Stimulated activated CD4-positive, alpha-beta T cell treated with anti-CD3 and anti-CD28 coated beads, Interleukin-4, amount 100 ng/mL, for 48 hours (primary cell): ENCODE results near the gene BLOC1S6.

Experiments
- DNase-seq, 2 donors: peaks; one replicate each; pipeline ENCODE4 v3.0.0-alpha.2; 2020; ENCODE audit warnings: low read depth in 2 of 2

BLOC1S6 gene

GRCh38 chr15:45588219-45588875 lies 1.2 kb downstream of the BLOC1S6 start:
- DNase-seq: no peak

DNA sequence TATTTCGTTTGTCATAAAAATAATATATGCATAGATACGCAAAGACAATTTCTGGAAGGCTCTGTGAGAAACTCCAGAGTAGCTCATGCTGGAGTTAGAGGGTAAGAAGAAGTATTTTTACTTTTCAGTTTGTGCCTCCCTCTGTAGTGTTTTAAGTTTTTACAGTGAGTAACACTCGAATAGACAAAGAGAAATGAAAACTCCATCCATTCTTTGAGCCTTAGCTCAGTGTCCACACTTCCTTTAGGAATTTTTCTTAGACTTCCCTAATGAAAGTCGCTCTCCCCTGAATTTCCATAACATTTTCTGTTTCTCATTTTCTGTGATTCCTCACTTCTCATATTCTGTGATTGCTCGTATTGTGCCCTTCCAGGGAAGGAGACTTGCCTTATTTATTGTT lies 2.1 kb downstream of the BLOC1S6 start:
- no peak for DNase-seq

- DNase-seq: no peak
Measured at GRCh38 chr15:45594319-45594718, 7.1 kb downstream of the BLOC1S6 start.

DNA sequence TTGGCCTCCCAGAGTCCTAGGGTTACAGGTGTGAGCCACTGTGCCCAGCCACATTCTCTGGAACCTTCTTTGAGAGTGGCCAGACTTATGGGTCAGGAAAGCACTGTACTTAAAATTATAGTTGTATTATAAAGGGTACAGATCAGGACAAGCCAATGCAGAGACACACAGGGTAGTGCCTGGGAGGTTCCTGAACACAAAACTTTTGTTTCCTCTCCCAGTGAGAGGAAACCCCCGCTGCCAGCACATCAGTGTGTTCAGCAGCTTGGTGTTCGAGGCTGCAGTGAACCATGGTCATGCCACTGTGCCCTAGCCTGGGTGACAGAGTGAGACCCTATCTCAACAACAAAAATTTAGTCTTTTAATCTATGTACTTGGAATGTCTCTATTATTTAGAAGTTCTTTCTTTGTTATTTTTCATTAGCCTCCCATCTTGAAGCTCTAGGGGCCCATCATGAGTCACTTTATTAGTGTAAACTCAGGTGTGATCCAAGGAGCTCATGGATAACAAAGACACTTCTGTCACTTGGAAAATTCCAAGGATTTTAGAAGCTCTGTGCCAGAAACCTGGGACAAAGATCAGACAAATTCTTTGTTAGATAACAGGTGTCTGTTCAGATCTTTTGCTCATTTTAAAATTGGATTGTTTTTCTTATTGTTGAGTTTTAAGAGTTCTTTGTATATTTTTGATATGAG lies 7.8 kb downstream of the BLOC1S6 start:
- DNase-seq: no peak

DNA sequence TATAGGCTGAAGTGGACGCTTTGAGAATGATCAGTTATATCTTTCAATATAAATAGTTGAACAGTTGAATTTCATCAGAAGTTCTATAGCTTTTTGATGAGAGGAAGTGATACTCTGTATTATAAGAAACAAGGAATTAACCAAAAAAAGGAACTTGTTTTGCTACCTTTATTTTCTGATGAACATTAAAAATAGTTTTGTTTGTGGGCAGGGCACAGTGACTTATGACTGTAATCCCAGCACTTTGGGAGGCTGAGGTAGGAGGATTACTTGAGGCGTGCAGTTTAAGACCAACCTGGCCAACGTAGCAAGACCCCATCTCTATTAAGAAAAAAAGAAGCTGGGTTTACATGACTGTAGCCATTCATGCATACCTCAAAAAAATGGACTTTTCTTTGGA lies 16.7 kb downstream of the BLOC1S6 start:
- DNase-seq: no peak

DNA sequence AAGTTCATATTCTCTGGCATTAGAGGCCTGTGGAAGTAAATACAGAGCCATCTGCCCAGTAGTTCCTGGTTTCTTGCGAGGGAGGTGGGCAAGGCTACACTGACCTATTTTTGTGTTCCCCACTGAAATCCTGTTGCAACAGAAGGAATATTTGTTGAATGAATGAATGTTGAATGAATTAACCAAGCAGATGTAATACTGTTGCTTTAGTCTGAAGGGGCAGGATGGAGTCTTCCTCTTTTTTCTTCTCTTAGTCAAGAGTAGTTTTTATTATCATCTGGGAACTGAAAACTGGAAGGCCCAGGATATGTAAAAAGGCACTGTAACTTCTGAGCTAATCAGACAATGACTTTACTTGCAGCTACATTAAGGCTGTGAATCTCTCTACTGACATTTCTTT lies 17.1 kb downstream of the BLOC1S6 start:
- no peak for DNase-seq

- DNase-seq: no peak
Measured at GRCh38 chr15:45606413-45606812, 19.2 kb downstream of the BLOC1S6 start.

DNA sequence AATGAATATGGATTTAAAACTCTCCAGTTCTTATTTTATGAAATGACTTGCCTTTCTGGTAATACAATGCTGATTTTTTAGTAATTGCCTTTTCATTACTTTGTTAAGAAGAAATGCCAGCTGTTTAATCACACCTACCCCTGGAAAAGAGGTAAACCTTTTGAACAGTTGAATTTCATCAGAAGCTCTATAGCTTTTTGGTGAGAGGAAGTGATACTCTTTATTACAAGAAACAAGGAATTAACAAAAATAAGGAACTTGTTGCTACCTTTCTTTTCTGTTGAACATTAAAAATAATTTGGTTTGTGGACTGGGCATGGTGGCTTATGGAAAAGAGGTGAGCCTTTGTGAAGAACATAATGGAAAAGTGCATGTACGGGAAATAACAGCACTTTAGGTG lies 19.7 kb downstream of the BLOC1S6 start:
- DNase-seq: no peak

GRCh38 chr15:45611305-45611704 lies 24.1 kb downstream of the BLOC1S6 start:
- DNase-seq: no peak

- no peak for DNase-seq
Measured at GRCh38 chr15:45612790-45613415, 25.7 kb downstream of the BLOC1S6 start.

DNA sequence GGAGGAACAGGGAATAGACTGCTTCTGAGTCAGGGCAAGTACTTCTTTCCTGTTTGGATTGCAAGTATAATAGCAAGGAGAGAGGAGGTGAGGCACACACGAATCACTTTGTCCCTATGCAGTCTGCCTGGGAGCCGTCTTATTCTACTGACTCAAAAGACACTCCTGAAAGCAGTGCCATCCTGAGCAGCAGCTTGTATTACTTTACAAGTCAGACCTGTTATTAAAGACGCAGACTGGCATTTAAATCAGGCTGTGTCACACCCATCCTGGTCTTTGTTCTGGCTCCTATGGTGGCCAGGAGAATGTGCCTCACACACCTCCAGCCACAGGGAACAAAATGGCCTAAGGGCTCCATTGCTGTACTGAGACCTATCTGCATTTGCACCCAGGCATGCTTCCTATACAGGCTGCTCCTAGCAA lies 29.7 kb downstream of the BLOC1S6 start:
- DNase-seq: no peak

- DNase-seq: no peak
Measured at GRCh38 chr15:45618813-45619212, 31.6 kb downstream of the BLOC1S6 start.

GRCh38 chr15:45628136-45628535 lies 41.0 kb downstream of the BLOC1S6 start:
- DNase-seq: no peak

DNA sequence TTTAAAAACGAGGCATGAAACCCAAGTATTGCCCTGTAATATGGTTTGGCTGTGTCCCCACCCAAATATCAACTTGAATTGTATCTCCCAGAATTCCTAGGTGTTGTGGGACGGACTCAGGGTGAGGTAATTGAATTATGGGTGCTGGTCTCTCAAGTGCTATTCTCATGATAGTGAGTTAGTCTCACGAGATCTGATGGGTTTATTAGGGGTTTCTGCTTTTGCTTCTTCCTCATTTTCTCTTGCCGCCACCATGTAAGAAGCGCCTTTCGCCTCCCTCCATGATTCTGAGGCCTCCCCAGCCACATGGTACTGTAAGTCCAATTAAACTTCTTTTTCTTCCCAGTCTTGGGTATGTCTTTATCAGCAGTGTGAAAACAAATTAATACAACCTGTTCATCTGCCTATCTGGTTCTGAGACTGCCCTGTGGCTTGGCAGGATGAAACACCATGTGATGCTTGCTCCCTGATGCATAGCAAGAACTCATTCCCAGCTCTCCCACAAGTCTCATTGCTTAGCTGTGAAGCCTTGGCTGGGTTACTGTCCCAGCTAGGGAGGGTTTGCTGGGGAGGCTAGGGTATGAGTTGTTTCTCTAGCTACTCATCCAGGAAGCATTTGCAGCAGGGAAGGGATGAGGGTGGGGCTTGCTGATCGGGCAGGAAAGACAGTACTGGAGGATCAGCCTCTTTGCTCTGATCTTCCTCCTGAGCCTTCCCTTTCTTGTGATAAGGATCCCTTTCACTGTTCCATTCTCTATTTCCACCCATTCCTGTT lies 43.9 kb downstream of the BLOC1S6 start:
- DNase-seq: no peak

DNA sequence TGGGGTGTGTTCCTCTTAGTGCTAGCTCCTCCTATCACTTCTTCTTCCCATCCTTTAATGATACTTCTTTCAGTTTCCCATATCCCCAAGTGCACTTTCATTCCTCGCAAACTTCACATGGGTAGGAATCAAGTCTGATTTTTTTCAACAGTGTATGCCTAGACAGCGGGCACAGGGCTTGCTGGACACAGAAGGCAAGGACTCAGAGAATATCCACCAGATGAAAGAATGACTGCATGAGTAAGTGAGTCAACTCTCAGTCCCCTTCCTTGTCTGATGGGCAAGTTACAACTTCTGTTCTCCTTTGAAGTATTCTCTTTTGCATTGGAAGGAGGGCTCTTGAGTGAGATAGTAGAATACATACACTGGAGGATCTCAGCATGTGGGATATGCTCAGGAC lies 44.6 kb downstream of the BLOC1S6 start:
- DNase-seq: no peak

DNA sequence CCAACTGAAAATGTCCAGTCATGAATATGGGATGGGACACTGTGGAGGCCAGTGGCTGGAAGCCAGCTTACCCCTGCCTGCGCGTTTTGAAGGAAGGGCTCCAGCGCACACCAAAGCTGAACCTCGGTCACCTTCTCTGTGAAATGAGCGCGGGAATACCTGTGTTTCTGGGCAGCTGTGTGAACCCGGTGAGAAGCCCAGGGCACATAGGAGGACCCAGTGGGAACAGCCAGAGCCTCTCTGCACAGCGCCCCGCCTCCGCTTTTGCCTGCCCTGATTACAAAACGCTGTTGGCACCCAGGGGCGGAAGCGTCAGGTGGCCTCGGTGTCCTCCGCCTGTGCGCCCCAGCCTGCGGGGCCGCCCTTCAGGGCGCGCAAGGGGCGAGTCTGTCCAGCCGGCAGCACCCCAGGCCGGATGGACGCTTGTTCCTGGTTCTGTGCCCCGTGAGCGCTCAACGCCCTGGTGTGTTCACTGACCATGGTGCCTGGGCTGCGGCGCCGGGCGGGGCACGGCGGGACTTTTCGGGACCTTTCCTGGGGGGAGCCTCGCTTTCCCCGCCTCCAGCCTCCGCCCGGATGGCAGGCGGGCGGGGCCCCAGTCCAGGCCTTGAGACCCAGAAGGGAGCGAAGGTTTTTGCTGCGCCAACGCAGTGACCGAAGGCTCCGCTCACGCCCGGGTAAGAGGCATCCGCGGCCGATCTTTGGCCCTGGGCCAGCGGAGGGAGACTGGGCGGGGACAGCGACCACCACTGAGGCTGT lies 47.4 kb downstream of the BLOC1S6 start, which contains the start of gene SQOR:
Gene SQOR (plus strand): TSS at position 598 of the 759 bp plus-strand sequence. CDS start 23,895 bp downstream, outside the sequence.
- peak; percentile 50 to 67 for DNase-seq

DNA sequence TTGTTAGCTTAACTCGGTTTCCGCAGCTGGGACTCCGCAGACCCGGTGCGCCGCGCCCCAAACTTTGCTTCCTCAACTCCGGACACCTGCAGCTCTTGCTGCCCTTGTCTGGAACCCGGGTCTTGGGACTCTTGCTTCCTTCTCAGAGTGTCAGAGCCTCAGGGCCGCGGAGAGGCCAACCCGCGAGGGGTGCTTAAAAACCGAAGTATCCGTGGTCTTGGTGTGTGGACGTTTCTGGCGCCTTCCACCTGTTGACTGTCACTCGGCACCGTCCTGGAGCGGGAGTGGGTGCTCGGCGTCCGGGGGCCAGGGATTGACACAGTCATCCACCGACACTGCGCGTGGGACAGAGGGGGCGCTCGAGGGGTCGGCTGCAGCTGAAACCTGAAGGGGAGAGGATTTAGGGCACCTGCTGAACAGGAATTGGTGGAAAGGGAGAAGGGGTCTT lies 48.0 kb downstream of the BLOC1S6 start:
- DNase-seq: peak; percentile 51 to 55

DNA sequence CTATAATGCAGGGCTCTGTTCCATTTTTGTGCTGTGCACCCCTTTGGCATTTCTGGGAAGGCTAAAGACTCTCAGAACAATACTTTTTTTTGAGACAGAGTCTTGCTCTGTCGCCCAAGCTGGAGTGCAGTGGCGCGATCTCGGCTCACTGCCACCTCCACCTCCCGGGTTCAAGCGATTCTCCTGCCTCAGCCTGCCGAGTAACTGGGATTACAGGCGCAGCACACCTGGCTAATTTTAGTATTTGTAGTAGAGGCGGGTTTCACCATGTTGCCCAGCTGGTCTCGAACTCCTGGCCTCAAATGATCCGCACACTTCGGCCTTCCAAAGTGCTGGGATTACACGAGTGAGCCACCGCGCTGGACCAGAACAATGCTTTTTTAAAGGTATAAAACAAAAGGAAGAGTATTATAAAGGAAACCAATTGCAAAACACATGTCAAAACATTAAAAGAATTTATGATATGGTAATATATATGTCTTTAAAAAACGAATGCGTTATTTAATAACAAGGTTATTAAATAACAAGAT lies 48.6 kb downstream of the BLOC1S6 start:
- DNase-seq: no peak

DNA sequence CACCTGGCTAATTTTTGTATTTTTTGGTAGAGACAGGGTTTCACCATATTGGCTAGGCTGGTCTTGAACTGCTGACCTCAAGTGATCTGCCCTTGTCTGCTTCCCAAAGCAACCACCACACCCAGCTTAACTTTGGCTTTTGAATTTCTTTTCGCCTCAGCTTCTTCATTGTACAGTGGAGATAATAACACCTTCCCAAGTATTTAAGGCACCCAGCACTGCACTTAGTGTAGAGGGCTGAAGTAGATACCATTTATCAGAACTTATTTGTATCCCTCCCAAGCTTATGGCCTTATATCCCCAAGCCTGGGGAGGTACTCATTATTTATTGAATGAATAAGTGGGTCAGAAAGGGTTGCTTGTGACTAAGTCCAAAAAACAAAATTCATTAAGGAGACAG lies 50.0 kb downstream of the BLOC1S6 start:
- DNase-seq: no peak

DNA sequence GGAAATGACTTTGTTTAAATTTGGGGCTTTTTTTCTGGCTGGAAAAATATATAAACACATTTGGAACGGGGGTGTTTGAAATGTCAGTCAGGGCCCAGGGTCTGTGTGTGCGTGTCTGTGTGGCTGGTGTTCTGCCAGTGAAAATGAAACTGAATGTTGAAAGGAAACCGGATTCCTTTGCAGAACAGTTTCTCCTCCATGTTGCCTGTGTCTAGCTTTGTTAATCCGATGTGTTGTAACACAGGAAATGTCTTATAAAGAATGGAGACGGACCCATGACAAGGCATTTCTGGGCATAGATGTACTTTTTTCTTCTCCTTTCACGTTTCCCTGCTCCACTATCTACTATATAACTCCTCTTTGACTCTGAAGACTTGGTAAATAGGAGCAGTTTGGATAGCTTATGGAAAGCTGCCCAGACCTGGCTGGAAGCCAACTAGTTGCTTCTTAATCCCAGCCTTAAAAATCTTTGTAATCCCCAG lies 50.4 kb downstream of the BLOC1S6 start:
- peak in 1 of 2 donors; percentile 40 for DNase-seq

DNA sequence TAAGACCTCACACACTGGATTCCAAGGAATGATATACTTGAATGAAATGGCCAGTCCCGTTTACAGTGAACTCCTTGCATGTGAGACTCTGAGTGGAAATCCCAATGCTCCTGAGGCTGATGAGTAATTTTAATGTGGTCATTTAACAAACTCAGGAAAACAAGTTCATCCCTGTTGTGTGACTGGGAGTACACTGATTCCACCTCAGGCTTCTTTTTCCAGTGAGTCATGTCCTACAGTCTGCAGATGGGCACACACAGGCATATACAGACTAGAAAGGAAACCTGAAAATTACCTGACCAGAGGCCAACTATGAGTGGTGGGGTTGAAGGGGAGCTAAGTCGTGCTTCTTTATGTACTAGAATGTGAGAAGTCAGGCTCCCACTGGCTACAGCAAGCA lies 53.4 kb downstream of the BLOC1S6 start:
- DNase-seq: no peak
